ENCODE data around the gene IRF9. TPM values are rescaled to one million over a fixed set of nuclear protein-coding genes. Genes with fewer than 3 reads are reported as not detected.

IRF9 gene
- total RNA-seq, 2 donors from 2014 or later = 53.7 to 92.4 TPM

- no peak for DNase-seq (ENCODE audit: low spot score)
- intact Hi-C loops (cut with DNase I) = no loop called here
Observed at GRCh38 chr14:24130717-24131548, 30.1 kb upstream of the IRF9 start.

DNA sequence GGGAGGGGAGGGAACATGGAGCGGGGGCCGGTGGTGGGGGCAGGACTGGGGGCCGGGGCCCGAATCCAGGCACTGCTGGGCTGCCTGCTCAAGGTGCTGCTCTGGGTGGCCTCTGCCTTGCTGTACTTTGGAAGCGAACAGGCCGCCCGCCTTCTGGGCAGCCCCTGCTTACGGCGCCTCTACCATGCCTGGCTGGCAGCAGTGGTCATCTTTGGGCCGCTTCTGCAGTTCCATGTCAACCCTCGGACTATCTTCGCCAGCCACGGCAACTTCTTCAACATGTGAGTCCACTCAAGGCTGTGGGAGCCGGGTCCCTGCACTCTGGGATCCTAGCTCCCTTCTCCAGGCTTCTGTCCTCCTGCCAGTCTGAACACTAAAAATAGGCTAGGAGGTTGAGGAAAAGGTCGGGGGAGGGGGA lies 29.5 kb upstream of the IRF9 start:
- intact Hi-C loops (cut with DNase I) = no loop called here
- DNase-seq (ENCODE audit: low spot score) = no peak

DNA sequence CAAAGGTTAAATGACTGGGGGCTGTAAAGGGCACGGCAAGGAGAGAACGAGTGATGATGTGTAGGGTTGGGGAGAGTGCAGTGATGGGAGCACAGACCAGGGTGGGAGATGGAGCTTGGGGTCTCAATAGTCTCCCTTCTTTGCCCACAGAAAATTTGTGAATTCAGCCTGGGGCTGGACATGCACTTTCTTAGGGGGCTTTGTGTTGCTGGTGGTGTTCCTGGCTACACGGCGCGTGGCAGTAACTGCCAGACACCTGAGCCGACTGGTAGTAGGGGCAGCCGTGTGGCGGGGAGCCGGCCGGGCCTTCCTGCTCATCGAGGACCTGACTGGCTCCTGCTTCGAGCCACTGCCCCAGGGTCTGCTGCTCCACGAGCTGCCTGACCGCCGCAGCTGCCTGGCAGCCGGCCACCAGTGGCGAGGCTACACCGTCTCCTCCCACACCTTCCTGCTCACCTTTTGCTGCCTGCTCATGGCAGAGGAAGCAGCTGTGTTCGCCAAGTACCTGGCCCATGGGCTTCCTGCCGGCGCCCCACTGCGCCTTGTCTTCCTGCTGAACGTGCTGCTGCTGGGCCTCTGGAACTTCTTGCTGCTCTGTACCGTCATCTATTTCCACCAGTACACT lies 28.9 kb upstream of the IRF9 start:
- no peak for DNase-seq (ENCODE audit: low spot score)
- intact Hi-C loops (cut with DNase I) = no loop called here

GRCh38 chr14:24132976-24133375 lies 28.1 kb upstream of the IRF9 start:
- no peak for DNase-seq (ENCODE audit: low spot score)
- intact Hi-C loops (cut with DNase I) = no loop called here

GRCh38 chr14:24133735-24134134 lies 27.3 kb upstream of the IRF9 start:
- DNase-seq (ENCODE audit: low spot score) = no peak
- intact Hi-C loops (cut with DNase I) = no loop called here

GRCh38 chr14:24135584-24135833 lies 25.6 kb upstream of the IRF9 start:
- intact Hi-C loops (cut with DNase I) = no loop called here

DNA sequence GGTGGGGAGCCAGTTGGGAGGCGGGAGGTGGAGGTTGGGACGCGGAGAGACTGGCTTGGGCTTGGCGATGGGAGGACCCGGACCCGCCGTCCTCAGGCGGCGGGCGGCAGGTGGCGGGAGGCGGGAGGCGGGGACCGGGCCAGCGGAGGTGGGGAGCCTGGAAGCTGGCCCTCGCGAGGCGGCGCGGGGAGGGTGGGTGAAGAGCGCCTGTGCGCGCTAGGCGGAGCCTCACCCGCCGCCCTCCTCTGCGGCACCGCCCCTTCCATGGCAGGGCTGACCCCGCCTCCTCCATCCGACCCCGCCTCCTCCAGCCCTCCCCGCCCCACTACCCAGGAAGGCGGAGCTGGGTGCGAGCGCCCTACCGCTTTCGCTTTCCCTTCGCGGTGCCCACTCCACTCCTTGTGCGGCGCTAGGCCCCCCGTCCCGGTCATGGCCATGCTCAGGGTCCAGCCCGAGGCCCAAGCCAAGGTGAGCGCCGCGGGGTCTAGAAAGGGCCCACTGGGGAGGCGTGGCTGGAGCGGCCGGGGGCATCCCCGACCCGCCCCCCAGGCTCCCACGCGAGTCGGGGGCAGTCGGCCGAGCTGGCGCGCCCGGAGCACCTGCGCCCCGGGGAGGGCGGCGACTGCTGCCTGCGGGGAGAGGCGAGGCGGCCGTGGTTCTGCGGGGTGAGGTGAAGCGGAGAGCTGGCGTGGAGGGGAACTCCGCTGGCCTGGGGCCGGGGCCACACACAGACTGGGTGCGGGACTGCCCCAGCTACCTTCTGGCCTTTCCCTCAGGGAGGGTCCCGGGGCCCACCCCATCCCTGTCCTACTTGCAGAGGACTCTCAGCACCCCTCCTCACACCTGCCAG lies 25.0 kb upstream of the IRF9 start, which contains the start of gene PSME1:
TSS of gene PSME1 (plus strand) at position 361 of the 850 bp plus-strand sequence. CDS start at position 430, 69 bp downstream.
- DNase-seq (ENCODE audit: low spot score) = peak; percentile 98
- intact Hi-C loops (cut with DNase I) = no loop called here

More at GRCh38 chr14:24135584-24135833, 25.6 kb upstream of the IRF9 start:
- peak; percentile 80 for DNase-seq (ENCODE audit: low spot score)

- no peak for DNase-seq (ENCODE audit: low spot score)
- intact Hi-C loops (cut with DNase I) = no loop called here
Observed at GRCh38 chr14:24136684-24137528, 24.2 kb upstream of the IRF9 start.

GRCh38 chr14:24137529-24138395 lies 23.3 kb upstream of the IRF9 start:
- DNase-seq (ENCODE audit: low spot score) = no peak
- intact Hi-C loops (cut with DNase I) = no loop called here

DNA sequence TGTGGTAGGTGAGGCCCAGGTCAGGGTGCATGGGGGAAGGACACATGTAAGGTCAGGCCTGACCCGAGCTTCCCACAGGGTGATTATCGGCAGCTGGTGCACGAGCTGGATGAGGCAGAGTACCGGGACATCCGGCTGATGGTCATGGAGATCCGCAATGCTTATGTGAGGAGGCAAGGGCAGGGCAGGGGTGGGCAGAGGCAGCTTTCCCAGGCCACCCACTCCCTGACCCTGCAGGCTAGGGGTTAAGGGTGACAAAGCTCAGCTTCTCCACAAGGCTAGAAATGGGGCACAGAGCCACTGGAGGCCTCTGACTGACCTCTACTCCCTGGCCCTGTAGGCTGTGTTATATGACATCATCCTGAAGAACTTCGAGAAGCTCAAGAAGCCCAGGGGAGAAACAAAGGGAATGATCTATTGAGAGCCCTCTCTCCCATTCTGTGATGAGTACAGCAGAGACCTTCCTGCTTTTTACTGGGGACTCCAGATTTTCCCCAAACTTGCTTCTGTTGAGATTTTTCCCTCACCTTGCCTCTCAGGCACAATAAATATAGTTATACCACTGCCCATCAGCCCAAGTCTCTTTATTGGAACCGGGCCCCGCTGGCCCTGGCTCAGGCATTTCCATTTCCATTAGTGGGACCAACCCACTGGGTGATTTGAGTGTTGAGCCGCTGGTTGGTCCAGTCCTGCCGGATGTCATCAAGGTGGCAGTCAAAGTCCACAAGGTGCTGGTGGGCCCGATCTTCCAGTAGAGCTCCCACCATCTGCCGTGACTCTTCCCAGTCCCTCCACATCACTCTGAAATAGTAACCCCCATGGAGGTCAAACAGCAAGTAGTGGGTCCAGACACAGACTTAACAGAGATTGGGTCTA lies 22.4 kb upstream of the IRF9 start:
- no peak for DNase-seq (ENCODE audit: low spot score)
- intact Hi-C loops (cut with DNase I) = no loop called here

- DNase-seq (ENCODE audit: low spot score) = no peak
- intact Hi-C loops (cut with DNase I) = no loop called here
Observed at GRCh38 chr14:24139272-24139934, 21.7 kb upstream of the IRF9 start.

- intact Hi-C loops (cut with DNase I) = no loop called here
- DNase-seq (ENCODE audit: low spot score) = peak; percentile 100
Observed at GRCh38 chr14:24141097-24141880, 19.8 kb upstream of the IRF9 start, which contains the start of gene EMC9. Gene EMC9, minus strand, starts transcription at chr14:24141591. Its CDS starts 287 bp downstream, at chr14:24141304.

- intact Hi-C loops (cut with DNase I) = loop anchor here in 1 of 2 donors (1.0 kb wide), 1 partner anchor 41 kb away; no protein-coding TSS in a partner anchor
- DNase-seq (ENCODE audit: low spot score) = no peak
Observed at GRCh38 chr14:24143511-24143910, 17.6 kb upstream of the IRF9 start.

DNA sequence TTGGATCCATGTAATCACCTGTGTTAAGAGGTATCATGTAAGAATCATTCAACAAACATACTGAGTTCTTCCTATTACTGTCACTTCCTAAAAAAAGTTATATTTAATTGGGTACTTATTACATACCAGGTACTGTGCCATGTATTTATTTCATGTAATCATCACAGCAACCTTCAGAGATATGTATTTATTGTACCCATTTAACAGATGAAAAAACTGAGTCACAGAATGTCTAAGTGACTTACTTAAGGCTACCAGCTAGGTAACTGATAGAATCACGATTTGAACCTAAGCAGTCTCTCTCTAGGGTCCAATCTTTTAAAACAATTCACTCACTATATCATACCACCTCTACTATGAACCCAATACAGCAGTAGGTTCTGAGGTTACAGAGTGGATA lies 16.6 kb upstream of the IRF9 start:
- DNase-seq (ENCODE audit: low spot score) = no peak
- intact Hi-C loops (cut with DNase I) = no loop called here

DNA sequence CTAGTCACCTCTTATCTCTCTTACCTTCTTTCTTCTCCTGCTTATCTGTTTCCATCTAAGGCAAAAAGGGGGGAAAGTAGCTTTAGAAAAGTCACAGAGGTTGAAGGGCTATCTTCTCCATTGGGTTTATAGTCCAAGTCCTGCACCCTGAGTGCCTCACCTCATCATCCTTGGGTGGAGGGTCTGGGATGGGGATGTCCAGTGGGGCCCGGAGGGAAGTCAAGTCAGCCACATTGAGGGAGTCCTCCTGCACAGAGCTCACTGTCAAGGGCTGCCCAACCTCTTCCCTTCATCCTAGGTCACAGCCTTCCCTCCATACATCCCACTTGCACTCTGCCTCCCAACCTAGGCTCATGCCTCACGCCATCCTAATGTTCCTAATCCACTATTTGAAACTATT lies 15.8 kb upstream of the IRF9 start:
- intact Hi-C loops (cut with DNase I) = no loop called here
- no peak for DNase-seq (ENCODE audit: low spot score)
